ENCODE measurements around the gene N4BP2L1. TPM values are rescaled to one million over a fixed set of nuclear protein-coding genes. Genes with fewer than 3 reads are reported as not detected.

Gene N4BP2L1
- total and polyA plus RNA-seq, 2 of the 8 experiments (the other 6 are each of a cell fraction or from before 2014, with no cell fraction given), result 1.3 to 3.1 TPM

GRCh38 chr13:32408296-32409000, 19.5 kb downstream of the N4BP2L1 start:
- H3K79me1 ChIP-seq (ENCODE audit: low read depth, low read length), result no peaks in the 10 kb centered on the region
- H3K56ac ChIP-seq (replicated peaks; ENCODE audit: insufficient read length, low read depth, low read length), result no peak overlapping the region
- H3K18ac ChIP-seq (ENCODE audit: extremely low read depth, low read length), result no peak overlapping the region
- H3K23me2 ChIP-seq (ENCODE audit: low read depth, low read length), result peaks cover 9% of the 10 kb centered on the region
- H2BK20ac ChIP-seq (ENCODE audit: low read length), result no peak overlapping the region
- DNase-seq (ENCODE audit: low read depth in 1 of 2, low spot score in 2 of 2) (no peak), FAIRE-seq (no peak)
- H3K14ac ChIP-seq (ENCODE audit: insufficient read length), result no peak overlapping the region
- CTCF ChIA-PET (ENCODE audit: partially characterized antibody), result interaction anchor here (0.7 to 2.1 kb wide), 4 partner anchors 17 to 260 kb away, joined by 3 to 8 read pairs (median 5); no protein-coding TSS in a partner anchor
- no peak overlapping the region for H3K4me2 ChIP-seq (ENCODE audit: insufficient read depth in 1 of 2, low read depth in 2 of 2, low read length in 2 of 2)
- POLR2A ChIA-PET (ENCODE audit: partially characterized antibody), result interaction anchor here (0.6 to 2.7 kb wide), 6 partner anchors 11 to 93 kb away, joined by 3 to 15 read pairs (median 6); partner anchors contain the start of genes BRCA2 and ZAR1L
- no peak overlapping the region for H2BK15ac ChIP-seq (ENCODE audit: low read length)
- no peak overlapping the region for H3K4ac ChIP-seq (replicated peaks; ENCODE audit: insufficient read length, low read depth, low read length)
- no peaks in the 10 kb centered on the region for H3K79me2 ChIP-seq (ENCODE audit: control insufficient read depth in 1 of 2, insufficient read depth in 2 of 2, low read length in 2 of 2)
- no peaks in the 10 kb centered on the region for H4K20me1 ChIP-seq (replicated peaks in 1 of 2; ENCODE audit: control insufficient read depth in 1 of 2, insufficient read depth in 2 of 2, low read length in 2 of 2)
- no peak overlapping the region for H3K9ac ChIP-seq (replicated peaks in 1 of 4; ENCODE audit: extremely low read depth in 1 of 4, low read depth in 3 of 4, low read length in 3 of 4)
- H2AK5ac ChIP-seq (ENCODE audit: low read depth, low read length), result no peak overlapping the region
- H3K27ac ChIP-seq (ENCODE audit: low read depth, low read length), result no peak overlapping the region
- H4K91ac ChIP-seq (replicated peaks; ENCODE audit: insufficient read length, low read length), result no peak overlapping the region
- H4K5ac ChIP-seq (ENCODE audit: insufficient read length, low read depth, low read length), result no peak overlapping the region
- 0 out of 2 replicates have a peak overlapping the region, but pooled peaks have one; percentile 55 for H2BK5ac ChIP-seq (ENCODE audit: low read depth, low read length)
- no peak overlapping the region; the same call in 1 of the 2 replicates for H2BK12ac ChIP-seq (ENCODE audit: low read depth, low read length)
- no peak overlapping the region for H2BK120ac ChIP-seq (replicated peaks; ENCODE audit: low read depth, low read length)
- no peak overlapping the region for H4K8ac ChIP-seq (ENCODE audit: extremely low read depth, insufficient read depth, low read length)
- H3K9me3 ChIP-seq (ENCODE audit: insufficient read depth in 2 of 2, low read depth in 1 of 2, low read length in 1 of 2), result no peaks in the 10 kb centered on the region
- H3K4me3 ChIP-seq (ENCODE audit: extremely low read depth in 1 of 4, insufficient read depth in 2 of 4, low read depth in 3 of 4, low read length in 4 of 4), result no peak overlapping the region
- 88% methylated on average over 9 of the region's 9 CpGs; no CpG with 5 or more reads in 1 of the 2 experiments for whole genome bisulfite sequencing, 2 experiments (ENCODE audit: extremely low coverage in 1 of 2, insufficient coverage in 1 of 2, insufficient read length in 1 of 2, insufficient replicate concordance in 2 of 2, low coverage in 1 of 2, low lambda C conversion rate in 2 of 2, missing lambda C conversion rate in 1 of 2)
- peak overlapping the region; percentile 17; the same call in 1 of the 2 replicates for H2AFZ ChIP-seq (ENCODE audit: low read length)
- no peak overlapping the region for H3K23ac ChIP-seq (ENCODE audit: insufficient read length)
- peaks cover 0 to 3% (median 0%) of the 10 kb centered on the region in 4 experiments; a peak in 6 of 7 replicates for H3K27me3 ChIP-seq (replicated peaks in 1 of 4; ENCODE audit: control insufficient read depth in 3 of 4, extremely low read depth in 1 of 4, insufficient read depth in 3 of 4, low read length in 3 of 4)
- H3K36me3 ChIP-seq (ENCODE audit: control insufficient read depth in 2 of 4, insufficient read depth in 4 of 4, low read length in 3 of 4), result no peaks in the 10 kb centered on the region
- H3K4me1 ChIP-seq (replicated peaks in 1 of 4; ENCODE audit: control insufficient read depth in 3 of 4, insufficient read depth in 4 of 4, low read length in 3 of 4), result peaks cover 0 to 7% (median 5%) of the 10 kb centered on the region in 4 experiments; a peak in 5 of 7 replicates
- no peak for TF ChIP-seq PHF8 (conservative IDR thresholded peaks at IDR 0.05; ENCODE audit: low read depth, low read length)
- TF ChIP-seq ZNF274 (IDR thresholded peaks at IDR 0.05; ENCODE audit: borderline replicate concordance, extremely low read depth, low read length), result no peak
- TF ChIP-seq SAP30 (IDR thresholded peaks at IDR 0.05; ENCODE audit: insufficient read depth, insufficient replicate concordance, low read length), result no peak
- TF ChIP-seq E2F6 (IDR thresholded peaks at IDR 0.05), result no peak
- no peak for TF ChIP-seq CTCF (IDR thresholded peaks at IDR 0.05; ENCODE audit: control extremely low read depth in 1 of 3, insufficient read depth in 1 of 3, low read depth in 1 of 3, low read length in 3 of 3)
- no peak for TF ChIP-seq FOSL1 (IDR thresholded peaks at IDR 0.05; ENCODE audit: insufficient read depth, low read depth, low read length)
- TF ChIP-seq TBP (IDR thresholded peaks at IDR 0.05; ENCODE audit: low read depth, low read length), result no peak
- no peak for TF ChIP-seq CEBPB (IDR thresholded peaks at IDR 0.05; ENCODE audit: low read depth, low read length)
- no peak for TF ChIP-seq SIX5 (IDR thresholded peaks at IDR 0.05; ENCODE audit: low read depth, low read length)

Measured in H1 (cell line).